HEK293 (cell line): ENCODE results near the gene GAPDHS.

Experiments used
- GLIS2 ChIP-seq: fragments of 450-650 bp; formaldehyde crosslinking; IDR thresholded peaks from 2 replicates; pipeline ENCODE4 v1.5.1; 2016; ENCODE audit warnings: missing biosample characterization, missing genetic modification characterization
- IKZF3 ChIP-seq: fragments of 450-650 bp; IDR thresholded peaks from 2 replicates; pipeline ENCODE4 v1.5.0; 2018; ENCODE audit warnings: missing biosample characterization, mild to moderate bottlenecking, missing genetic modification characterization, moderate library complexity
- KLF1 ChIP-seq: fragments of 450-650 bp; formaldehyde crosslinking; IDR thresholded peaks from 2 replicates; pipeline ENCODE4 v1.5.1; 2016; ENCODE audit warnings: missing biosample characterization, missing genetic modification characterization
- MYNN ChIP-seq: fragments of 450-650 bp; formaldehyde crosslinking; IDR thresholded peaks from 2 replicates; pipeline ENCODE4 v1.5.1; 2016; ENCODE audit warnings: missing biosample characterization, missing genetic modification characterization, borderline replicate concordance
- PRDM2 ChIP-seq: fragments of 450-650 bp; formaldehyde crosslinking; IDR thresholded peaks from 2 replicates; pipeline ENCODE4 v1.5.1; 2016; ENCODE audit warnings: missing biosample characterization, missing genetic modification characterization, borderline replicate concordance
- SALL2 ChIP-seq: fragments of 450-650 bp; formaldehyde crosslinking; IDR thresholded peaks from 2 replicates; pipeline ENCODE4 v1.5.0; 2017; ENCODE audit warnings: missing biosample characterization, mild to moderate bottlenecking, missing genetic modification characterization, borderline replicate concordance
- ZBTB1 ChIP-seq: fragments of 450-650 bp; formaldehyde crosslinking; IDR thresholded peaks from 2 replicates; pipeline ENCODE4 v1.5.1; 2016; ENCODE audit warnings: missing biosample characterization, missing genetic modification characterization
- ZBTB11 ChIP-seq: fragments of 450-650 bp; formaldehyde crosslinking; conservative IDR thresholded peaks from 2 replicates; pipeline ENCODE4 v1.5.1; 2016; ENCODE audit warnings: low read depth, missing biosample characterization, missing genetic modification characterization
- ZBTB17 ChIP-seq: fragments of 450-650 bp; formaldehyde crosslinking; IDR thresholded peaks from 2 replicates; pipeline ENCODE4 v1.5.1; 2016; ENCODE audit warnings: missing biosample characterization, missing genetic modification characterization
- ZBTB26 ChIP-seq: fragments of 450-650 bp; formaldehyde crosslinking; optimal IDR thresholded peaks from 2 replicates; pipeline ENCODE3; 2016; ENCODE audit warnings: missing biosample characterization, mild to moderate bottlenecking, missing genetic modification characterization
- ZEB2 ChIP-seq: fragments of 450-650 bp; formaldehyde crosslinking; IDR thresholded peaks from 2 replicates; pipeline ENCODE4 v1.5.1; 2016; ENCODE audit warnings: missing biosample characterization, missing genetic modification characterization
- ZNF121 ChIP-seq: fragments of 450-650 bp; formaldehyde crosslinking; IDR thresholded peaks from 2 replicates; pipeline ENCODE4 v1.5.1; 2016; ENCODE audit warnings: missing biosample characterization, missing genetic modification characterization
- ZNF140 ChIP-seq: fragments of 450-650 bp; formaldehyde crosslinking; IDR thresholded peaks from 2 replicates; pipeline ENCODE4 v1.5.1; 2016; ENCODE audit warnings: missing biosample characterization, missing genetic modification characterization
- ZNF248 ChIP-seq: fragments of 450-650 bp; formaldehyde crosslinking; IDR thresholded peaks from 2 replicates; pipeline ENCODE4 v1.5.1; 2017; ENCODE audit warnings: missing biosample characterization, missing genetic modification characterization
- ZNF311 ChIP-seq: fragments of 450-650 bp; formaldehyde crosslinking; IDR thresholded peaks from 2 replicates; pipeline ENCODE4 v1.5.1; 2017; ENCODE audit warnings: missing biosample characterization, missing genetic modification characterization, borderline replicate concordance
- ZNF350 ChIP-seq: fragments of 450-650 bp; formaldehyde crosslinking; IDR thresholded peaks from 2 replicates; pipeline ENCODE4 v1.5.0; 2017; ENCODE audit warnings: missing biosample characterization, mild to moderate bottlenecking, missing genetic modification characterization
- ZNF404 ChIP-seq: fragments of 450-650 bp; formaldehyde crosslinking; IDR thresholded peaks from 2 replicates; pipeline ENCODE4 v1.5.1; 2017; ENCODE audit warnings: missing biosample characterization, missing genetic modification characterization
- ZNF510 ChIP-seq: fragments of 450-650 bp; formaldehyde crosslinking; IDR thresholded peaks from 2 replicates; pipeline ENCODE4 v1.5.1; 2018; ENCODE audit warnings: mild to moderate bottlenecking, missing genetic modification characterization, missing biosample characterization; ENCODE audit not compliant: insufficient replicate concordance
- ZNF560 ChIP-seq: fragments of 450-650 bp; formaldehyde crosslinking; IDR thresholded peaks from 2 replicates; pipeline ENCODE4 v1.5.1; 2017; ENCODE audit warnings: missing biosample characterization, missing genetic modification characterization, borderline replicate concordance
- ZNF571 ChIP-seq: fragments of 450-650 bp; formaldehyde crosslinking; IDR thresholded peaks from 2 replicates; pipeline ENCODE4 v1.5.0; 2017; ENCODE audit warnings: missing biosample characterization, missing genetic modification characterization
- ZNF610 ChIP-seq: fragments of 450-650 bp; formaldehyde crosslinking; IDR thresholded peaks from 2 replicates; pipeline ENCODE4 v1.5.1; 2016; ENCODE audit warnings: missing biosample characterization, missing genetic modification characterization, borderline replicate concordance
- ZNF645 ChIP-seq: fragments of 450-650 bp; formaldehyde crosslinking; IDR thresholded peaks from 2 replicates; pipeline ENCODE4; 2016; ENCODE audit warnings: missing biosample characterization, missing genetic modification characterization
- ZNF792 ChIP-seq: fragments of 450-650 bp; formaldehyde crosslinking; IDR thresholded peaks from 2 replicates; pipeline ENCODE4 v1.5.1; 2016; ENCODE audit warnings: missing biosample characterization, missing genetic modification characterization
- ZNF843 ChIP-seq: fragments of 450-650 bp; formaldehyde crosslinking; IDR thresholded peaks from 2 replicates; pipeline ENCODE4 v1.5.1; 2016; ENCODE audit warnings: missing biosample characterization, missing genetic modification characterization
- ZSCAN16 ChIP-seq: fragments of 450-650 bp; formaldehyde crosslinking; IDR thresholded peaks from 2 replicates; pipeline ENCODE4 v1.5.1; 2016; ENCODE audit warnings: missing biosample characterization, missing genetic modification characterization
- ZSCAN18 ChIP-seq: fragments of 450-650 bp; formaldehyde crosslinking; IDR thresholded peaks from 2 replicates; pipeline ENCODE4 v1.5.1; 2016; ENCODE audit warnings: missing biosample characterization, missing genetic modification characterization

GAPDHS gene

GRCh38 chr19:35495107-35496064 is 37.9 kb upstream of the GAPDHS start (continued):
- TF ChIP-seq ZSCAN18, result no peak
- 0 out of 2 replicates have a peak, but pooled peaks have one; percentile 50 for TF ChIP-seq ZEB2 (tag by site-specific recombination)
- TF ChIP-seq ZNF571, result no peak
- no peak for TF ChIP-seq ZNF140 (tag by site-specific recombination)
- TF ChIP-seq KLF1 (tag by site-specific recombination), result no peak
- no peak for TF ChIP-seq ZNF404 (tag by site-specific recombination)
- no peak for TF ChIP-seq ZBTB1 (tag by site-specific recombination)
- TF ChIP-seq ZNF560, result no peak
- TF ChIP-seq ZNF248, result no peak
- peak; percentile 12 for TF ChIP-seq ZBTB26
- TF ChIP-seq ZSCAN16 (tag by site-specific recombination), result no peak
- peak; percentile 88 for TF ChIP-seq ZBTB17 (tag by site-specific recombination)
- TF ChIP-seq ZBTB11 (tag by site-specific recombination), result no peak
- TF ChIP-seq ZNF311 (tag by site-specific recombination), result no peak
- no peak; the same call in 1 of the 2 replicates for TF ChIP-seq ZNF843
- TF ChIP-seq ZNF350 (tag by site-specific recombination), result no peak
- TF ChIP-seq ZNF510 (tag by site-specific recombination), result no peak
- no peak for TF ChIP-seq ZNF792 (tag by site-specific recombination)
- no peak for TF ChIP-seq PRDM2 (tag by site-specific recombination)
- TF ChIP-seq MYNN (tag by site-specific recombination), result no peak
- TF ChIP-seq ZNF645, result no peak
- no peak for TF ChIP-seq SALL2 (tag by site-specific recombination)
- peak; percentile 61; the same call in 1 of the 2 replicates for TF ChIP-seq IKZF3
- TF ChIP-seq GLIS2, result peak; percentile 97
- TF ChIP-seq ZNF121, result no peak
- TF ChIP-seq ZNF610 (tag by site-specific recombination), result peak; percentile 90; the same call in 1 of the 2 replicates
